GM18526 (cell line): Measurements from ENCODE around the gene IRF7.
A peak's percentile ranks its signal among the peaks of the same experiment; 100 is the strongest.

Experiments used
- POLR2A ChIP-seq: IDR thresholded peaks from 3 replicates; pipeline ENCODE4 v1.6.1; 2011; ENCODE audit not compliant: insufficient read length; ENCODE audit errors: extremely low read depth

IRF7 gene

DNA sequence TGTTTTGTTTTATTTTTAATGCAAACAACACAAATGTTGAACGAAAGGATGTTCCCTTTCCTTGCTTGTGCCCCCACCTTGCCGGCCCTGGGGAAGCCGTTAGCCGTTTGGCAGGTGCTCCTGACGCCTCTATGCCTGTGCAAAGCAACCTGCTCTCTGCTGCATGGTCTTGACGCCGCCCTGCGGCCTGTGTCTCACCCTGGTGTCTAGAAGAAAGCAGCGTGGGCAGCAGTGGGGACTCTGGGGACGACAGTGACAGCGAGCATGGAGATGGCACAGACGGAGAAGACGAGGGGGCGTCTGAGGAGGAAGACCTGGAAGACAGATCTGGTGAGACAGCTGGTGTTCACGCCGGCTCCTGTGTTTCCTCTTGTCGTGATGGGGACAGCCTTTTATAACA is 34.0 kb downstream of the IRF7 start:
- no peak for TF ChIP-seq POLR2A

GRCh38 chr11:581342-581741 is 34.4 kb downstream of the IRF7 start:
- no peak for TF ChIP-seq POLR2A

GRCh38 chr11:579830-580601 is 35.7 kb downstream of the IRF7 start:
- no peak for TF ChIP-seq POLR2A

GRCh38 chr11:578276-579035 is 37.3 kb downstream of the IRF7 start:
- no peak for TF ChIP-seq POLR2A

GRCh38 chr11:577611-577894 is 38.2 kb downstream of the IRF7 start:
- TF ChIP-seq POLR2A: no peak

- TF ChIP-seq POLR2A: no peak
Measured at GRCh38 chr11:576811-577610, 38.7 kb downstream of the IRF7 start.

DNA sequence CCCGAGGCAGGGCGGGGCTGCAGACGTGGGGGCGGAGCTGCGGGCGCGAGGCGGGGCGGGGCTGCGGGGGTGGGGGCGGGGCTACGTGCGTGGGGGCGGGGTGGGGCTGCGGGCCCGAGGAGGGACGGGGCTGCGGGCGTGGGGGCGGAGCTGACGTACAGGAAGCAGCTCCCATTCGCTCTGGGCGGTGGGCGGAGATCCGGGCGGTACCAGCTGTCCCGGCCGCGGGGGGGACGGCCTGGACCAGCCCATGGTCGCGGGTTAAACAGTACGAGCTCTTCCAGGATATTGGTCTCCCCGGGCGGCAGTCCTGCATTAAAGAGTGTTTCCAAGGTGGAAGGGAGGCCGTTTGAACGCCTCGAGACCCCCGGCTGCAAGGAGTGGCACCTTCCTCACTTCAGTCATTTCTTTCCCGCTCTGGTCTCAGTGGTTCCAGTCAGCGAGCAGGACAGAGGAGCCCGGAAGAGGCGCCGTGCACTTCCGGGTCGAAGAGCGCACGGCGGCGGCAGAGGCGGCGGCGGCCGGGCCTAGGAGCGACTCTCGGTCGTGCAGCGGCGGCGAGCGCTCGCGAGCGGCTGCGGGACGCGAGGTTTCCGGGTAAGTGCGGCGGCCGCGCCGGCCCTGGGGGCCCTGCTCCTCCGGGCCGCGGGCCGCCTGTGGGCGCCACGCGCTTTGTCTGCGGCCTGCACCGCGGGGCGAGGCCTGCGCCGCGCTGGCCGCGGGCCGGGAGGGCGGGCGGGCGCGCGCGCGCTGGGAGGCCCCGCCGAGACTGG is 39.6 kb downstream of the IRF7 start, which contains the start of gene PHRF1:
PHRF1 (plus strand) TSS at position 475 of the 773 bp plus-strand sequence. CDS start 5,043 bp downstream, outside the sequence.
- peak; percentile 79 for TF ChIP-seq POLR2A

- no peak for TF ChIP-seq POLR2A
Measured at GRCh38 chr11:575313-575995, 40.3 kb downstream of the IRF7 start.

GRCh38 chr11:574632-575312 is 41.0 kb downstream of the IRF7 start:
- TF ChIP-seq POLR2A: no peak

- TF ChIP-seq POLR2A: no peak
Measured at GRCh38 chr11:573146-573759, 42.5 kb downstream of the IRF7 start.

- TF ChIP-seq POLR2A: no peak
Measured at GRCh38 chr11:571802-572185, 44.0 kb downstream of the IRF7 start.

DNA sequence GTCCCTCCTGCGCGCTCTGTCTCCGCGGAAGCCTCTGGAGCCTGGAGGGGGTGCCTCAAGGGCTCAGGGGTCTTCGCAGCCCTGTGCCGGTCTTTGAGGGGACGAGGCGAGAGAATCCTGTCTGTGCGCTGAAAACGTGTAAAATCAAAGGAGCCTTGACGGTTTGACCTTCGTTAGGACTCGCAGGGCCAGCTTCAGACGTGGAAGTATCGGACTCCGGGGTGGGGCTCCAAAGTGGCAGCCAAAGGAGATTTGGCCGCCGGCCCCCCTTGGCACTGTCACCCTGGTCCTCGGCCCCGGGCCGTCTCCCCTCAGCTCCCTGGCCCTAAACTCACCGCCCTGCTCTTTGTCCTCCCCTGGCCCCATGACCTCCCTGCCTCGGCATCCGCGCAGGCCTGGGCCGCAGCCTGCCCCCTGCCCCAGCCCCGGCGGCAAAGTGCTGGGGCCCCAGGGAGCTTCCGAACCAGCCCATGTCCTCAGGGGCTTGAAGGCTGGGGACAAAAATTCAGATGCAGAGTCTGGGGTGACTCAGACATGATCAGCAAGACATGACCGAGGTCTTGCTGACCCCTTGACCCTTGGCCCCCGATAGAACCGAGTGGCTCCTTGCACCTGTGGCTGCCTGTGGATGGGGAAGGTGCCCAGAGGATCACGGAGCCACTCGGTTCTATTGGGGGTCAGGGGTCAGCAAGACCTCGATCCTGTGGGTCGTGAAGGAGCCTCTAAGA is 46.4 kb downstream of the IRF7 start:
- no peak for TF ChIP-seq POLR2A
